Measurements from ENCODE around the gene PDHX.
"Not testable (repeated sequence)": the region's sequence is repeated elsewhere in the genome, so short reads cannot be mapped to it uniquely, and the experiment has no call there.

PDHX gene

GRCh38 chr11:34897171-34897870 is 19.1 kb upstream of the PDHX start:
- H3K27me3 Mint-ChIP-seq: no peaks in the 10 kb centered on the region
- no peak overlapping the region for H3K27ac Mint-ChIP-seq
- H3K4me3 Mint-ChIP-seq: no peak overlapping the region
- peaks cover 55% of the 10 kb centered on the region for H3K36me3 Mint-ChIP-seq (ENCODE audit: low read depth)
- peaks cover 56% of the 10 kb centered on the region for H3K9me3 Mint-ChIP-seq
- intact Hi-C loops (cut with micrococcal nuclease): no loop called here
- H3K4me1 Mint-ChIP-seq (ENCODE audit: low read depth): no peaks in the 10 kb centered on the region

- H3K4me1 Mint-ChIP-seq (ENCODE audit: low read depth): no peaks in the 10 kb centered on the region
- intact Hi-C loops (cut with micrococcal nuclease): no loop called here
Measured at GRCh38 chr11:34898474-34898873, 17.9 kb upstream of the PDHX start.

GRCh38 chr11:34899633-34900016 is 16.8 kb upstream of the PDHX start:
- Mint-ChIP-seq H3K4me3 (no peak overlapping the region), H3K36me3 (ENCODE audit: low read depth) (peaks cover 49% of the 10 kb centered on the region), H3K4me1 (ENCODE audit: low read depth) (peaks cover 6% of the 10 kb centered on the region), H3K27me3 (no peaks in the 10 kb centered on the region), H3K27ac (no peak overlapping the region), H3K9me3 (peaks cover 56% of the 10 kb centered on the region)
- intact Hi-C loops (cut with micrococcal nuclease): no loop called here

More at GRCh38 chr11:34898474-34898873, 17.9 kb upstream of the PDHX start:
- no peaks in the 10 kb centered on the region for H3K27me3 Mint-ChIP-seq
- peaks cover 56% of the 10 kb centered on the region for H3K9me3 Mint-ChIP-seq
- H3K27ac Mint-ChIP-seq: no peak overlapping the region
- peaks cover 55% of the 10 kb centered on the region for H3K36me3 Mint-ChIP-seq (ENCODE audit: low read depth)
- H3K4me3 Mint-ChIP-seq: no peak overlapping the region

- Mint-ChIP-seq H3K4me3 (no peak overlapping the region), H3K36me3 (ENCODE audit: low read depth) (peaks cover 32% of the 10 kb centered on the region), H3K27ac (no peak overlapping the region), H3K27me3 (no peaks in the 10 kb centered on the region), H3K9me3 (peaks cover 26% of the 10 kb centered on the region), H3K4me1 (ENCODE audit: low read depth) (peaks cover 9% of the 10 kb centered on the region)
- intact Hi-C loops (cut with micrococcal nuclease): no loop called here
Measured at GRCh38 chr11:34904421-34904955, 11.9 kb upstream of the PDHX start.

- intact Hi-C loops (cut with micrococcal nuclease): no loop called here
- no peaks in the 10 kb centered on the region for H3K27me3 Mint-ChIP-seq
- no peak overlapping the region for H3K4me3 Mint-ChIP-seq
- H3K9me3 Mint-ChIP-seq: peaks cover 15% of the 10 kb centered on the region
- H3K36me3 Mint-ChIP-seq (ENCODE audit: low read depth): peaks cover 21% of the 10 kb centered on the region
- H3K27ac Mint-ChIP-seq: no peak overlapping the region
- H3K4me1 Mint-ChIP-seq (ENCODE audit: low read depth): peaks cover 9% of the 10 kb centered on the region
Measured at GRCh38 chr11:34905666-34906065, 10.8 kb upstream of the PDHX start.

- Mint-ChIP-seq H3K27me3 (no peaks in the 10 kb centered on the region), H3K9me3 (no peaks in the 10 kb centered on the region), H3K27ac (no peak overlapping the region), H3K4me1 (ENCODE audit: low read depth) (peaks cover 26% of the 10 kb centered on the region), H3K4me3 (no peak overlapping the region), H3K36me3 (ENCODE audit: low read depth) (peaks cover 18% of the 10 kb centered on the region)
- intact Hi-C loops (cut with micrococcal nuclease): no loop called here
Measured at GRCh38 chr11:34907934-34908593, 8.4 kb upstream of the PDHX start.

- Mint-ChIP-seq H3K36me3 (ENCODE audit: low read depth) (peaks cover 30% of the 10 kb centered on the region), H3K27me3 (no peaks in the 10 kb centered on the region), H3K27ac (no peak overlapping the region), H3K9me3 (no peaks in the 10 kb centered on the region), H3K4me3 (no peak overlapping the region), H3K4me1 (ENCODE audit: low read depth) (peaks cover 33% of the 10 kb centered on the region)
- intact Hi-C loops (cut with micrococcal nuclease): no loop called here
Measured at GRCh38 chr11:34909415-34909814, 7.0 kb upstream of the PDHX start.

GRCh38 chr11:34909955-34910354 is 6.5 kb upstream of the PDHX start:
- Mint-ChIP-seq H3K9me3 (no peaks in the 10 kb centered on the region), H3K27ac (no peak overlapping the region), H3K4me1 (ENCODE audit: low read depth) (peaks cover 30% of the 10 kb centered on the region), H3K4me3 (no peak overlapping the region), H3K27me3 (no peaks in the 10 kb centered on the region), H3K36me3 (ENCODE audit: low read depth) (peaks cover 30% of the 10 kb centered on the region)
- intact Hi-C loops (cut with micrococcal nuclease): no loop called here

GRCh38 chr11:34910817-34911216 is 5.6 kb upstream of the PDHX start:
- Mint-ChIP-seq H3K9me3 (no peaks in the 10 kb centered on the region), H3K4me1 (ENCODE audit: low read depth) (peaks cover 39% of the 10 kb centered on the region), H3K27me3 (no peaks in the 10 kb centered on the region), H3K36me3 (ENCODE audit: low read depth) (peaks cover 38% of the 10 kb centered on the region), H3K27ac (no peak overlapping the region), H3K4me3 (no peak overlapping the region)
- intact Hi-C loops (cut with micrococcal nuclease): no loop called here

GRCh38 chr11:34911676-34912075 is 4.7 kb upstream of the PDHX start:
- intact Hi-C loops (cut with micrococcal nuclease): no loop called here
- Mint-ChIP-seq H3K27ac (no peak overlapping the region), H3K36me3 (ENCODE audit: low read depth) (peaks cover 38% of the 10 kb centered on the region), H3K4me3 (no peak overlapping the region), H3K4me1 (ENCODE audit: low read depth) (peaks cover 41% of the 10 kb centered on the region), H3K27me3 (no peaks in the 10 kb centered on the region), H3K9me3 (no peaks in the 10 kb centered on the region)

- H3K4me1 Mint-ChIP-seq (ENCODE audit: low read depth): peaks cover 58% of the 10 kb centered on the region
- H3K9me3 Mint-ChIP-seq; intact Hi-C loops (cut with micrococcal nuclease); H3K27me3 Mint-ChIP-seq; H3K4me3 Mint-ChIP-seq: not testable (repeated sequence)
- peaks cover 37% of the 10 kb centered on the region for H3K36me3 Mint-ChIP-seq (ENCODE audit: low read depth)
- H3K27ac Mint-ChIP-seq: peak overlapping the region; percentile 98
Measured at GRCh38 chr11:34913556-34913955, 2.9 kb upstream of the PDHX start.

GRCh38 chr11:34915136-34916014 is 1.0 kb upstream of the PDHX start:
- H3K4me3 Mint-ChIP-seq: peak overlapping the region; percentile 96
- H3K9me3 Mint-ChIP-seq: no peaks in the 10 kb centered on the region
- H3K36me3 Mint-ChIP-seq (ENCODE audit: low read depth): peaks cover 43% of the 10 kb centered on the region
- peaks cover 61% of the 10 kb centered on the region for H3K4me1 Mint-ChIP-seq (ENCODE audit: low read depth)
- peak overlapping the region; percentile 98 for H3K27ac Mint-ChIP-seq
- intact Hi-C loops (cut with micrococcal nuclease): loop anchor here (5.0 kb wide), 1 partner anchor 863 kb away; the partner anchor contains the start of gene CAPRIN1
- no peaks in the 10 kb centered on the region for H3K27me3 Mint-ChIP-seq

- H3K27me3 Mint-ChIP-seq: no peaks in the 10 kb centered on the region
- intact Hi-C loops (cut with micrococcal nuclease): loop anchor here (5.0 kb wide), 1 partner anchor 865 kb away; the partner anchor contains the start of gene CAPRIN1
- peak overlapping the region; percentile 98 for H3K27ac Mint-ChIP-seq
- H3K36me3 Mint-ChIP-seq (ENCODE audit: low read depth): peaks cover 53% of the 10 kb centered on the region
- H3K4me3 Mint-ChIP-seq: peak overlapping the region; percentile 96
- H3K9me3 Mint-ChIP-seq: no peaks in the 10 kb centered on the region
- H3K4me1 Mint-ChIP-seq (ENCODE audit: low read depth): peaks cover 54% of the 10 kb centered on the region
Measured at GRCh38 chr11:34916843-34917770, 689 bp downstream of the PDHX start.
